ENCODE measurements around the gene EIF4A3. TPM values are rescaled to one million over a fixed set of nuclear protein-coding genes. Genes with fewer than 3 reads are reported as not detected.

The EIF4A3 gene
- total RNA-seq, 4 donors from 2014 or later: 35.8 to 54.0 (median 45.7) TPM

- no peak for TF ChIP-seq CTCF (IDR thresholded peaks at IDR 0.05; ENCODE audit: low read depth)
These were observed 44.1 kb downstream of the EIF4A3 start for GRCh38 chr17:80102664-80103448.

DNA sequence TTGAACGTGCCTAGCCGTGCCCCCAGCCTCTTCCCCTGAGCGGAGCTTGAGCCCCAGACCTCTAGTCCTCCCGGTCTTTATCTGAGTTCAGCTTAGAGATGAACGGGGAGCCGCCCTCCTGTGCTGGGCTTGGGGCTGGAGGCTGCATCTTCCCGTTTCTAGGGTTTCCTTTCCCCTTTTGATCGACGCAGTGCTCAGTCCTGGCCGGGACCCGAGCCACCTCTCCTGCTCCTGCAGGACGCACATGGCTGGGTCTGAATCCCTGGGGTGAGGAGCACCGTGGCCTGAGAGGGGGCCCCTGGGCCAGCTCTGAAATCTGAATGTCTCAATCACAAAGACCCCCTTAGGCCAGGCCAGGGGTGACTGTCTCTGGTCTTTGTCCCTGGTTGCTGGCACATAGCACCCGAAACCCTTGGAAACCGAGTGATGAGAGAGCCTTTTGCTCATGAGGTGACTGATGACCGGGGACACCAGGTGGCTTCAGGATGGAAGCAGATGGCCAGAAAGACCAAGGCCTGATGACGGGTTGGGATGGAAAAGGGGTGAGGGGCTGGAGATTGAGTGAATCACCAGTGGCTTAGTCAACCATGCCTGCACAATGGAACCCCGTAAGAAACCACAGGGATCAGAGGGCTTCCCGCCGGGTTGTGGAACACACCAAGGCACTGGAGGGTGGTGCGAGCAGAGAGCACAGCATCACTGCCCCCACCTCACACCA is 44.8 kb downstream of the EIF4A3 start:
- no peak for TF ChIP-seq CTCF (IDR thresholded peaks at IDR 0.05; ENCODE audit: low read depth)

DNA sequence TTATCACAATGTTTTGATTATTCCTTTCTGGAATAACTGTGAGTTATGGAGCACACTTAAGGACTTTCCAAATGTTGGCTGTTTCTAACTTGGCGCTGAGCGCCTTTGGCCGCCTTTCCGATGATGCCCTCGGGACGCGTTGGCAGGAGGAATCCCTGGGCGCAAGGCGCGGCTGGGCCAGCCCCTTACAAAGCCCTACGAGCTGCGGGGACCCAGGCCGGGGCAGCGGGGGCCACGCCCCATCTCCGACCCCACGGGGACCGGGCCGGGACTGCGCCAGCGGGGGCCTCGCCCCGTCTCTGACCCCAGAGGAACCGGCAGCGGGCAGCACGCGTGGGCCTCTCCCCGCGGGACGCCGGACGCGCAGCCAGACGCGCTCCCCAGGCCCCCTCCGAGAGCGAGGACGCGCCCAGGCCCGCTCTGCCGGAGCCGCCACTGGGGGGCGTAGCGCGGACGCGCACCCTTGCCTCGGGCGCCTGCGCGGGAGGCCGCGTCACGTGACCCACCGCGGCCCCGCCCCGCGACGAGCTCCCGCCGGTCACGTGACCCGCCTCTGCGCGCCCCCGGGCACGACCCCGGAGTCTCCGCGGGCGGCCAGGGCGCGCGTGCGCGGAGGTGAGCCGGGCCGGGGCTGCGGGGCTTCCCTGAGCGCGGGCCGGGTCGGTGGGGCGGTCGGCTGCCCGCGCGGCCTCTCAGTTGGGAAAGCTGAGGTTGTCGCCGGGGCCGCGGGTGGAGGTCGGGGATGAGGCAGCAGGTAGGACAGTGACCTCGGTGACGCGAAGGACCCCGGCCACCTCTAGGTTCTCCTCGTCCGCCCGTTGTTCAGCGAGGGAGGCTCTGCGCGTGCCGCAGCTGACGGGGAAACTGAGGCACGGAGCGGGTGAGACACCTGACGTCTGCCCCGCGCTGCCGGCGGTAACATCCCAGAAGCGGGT is 45.6 kb downstream of the EIF4A3 start, which contains the start of gene GAA:
Gene GAA (plus strand): TSS at position 571 of the 935 bp plus-strand sequence. CDS start 3,006 bp downstream, outside the sequence.
- no peak for TF ChIP-seq CTCF (IDR thresholded peaks at IDR 0.05; ENCODE audit: low read depth)

DNA sequence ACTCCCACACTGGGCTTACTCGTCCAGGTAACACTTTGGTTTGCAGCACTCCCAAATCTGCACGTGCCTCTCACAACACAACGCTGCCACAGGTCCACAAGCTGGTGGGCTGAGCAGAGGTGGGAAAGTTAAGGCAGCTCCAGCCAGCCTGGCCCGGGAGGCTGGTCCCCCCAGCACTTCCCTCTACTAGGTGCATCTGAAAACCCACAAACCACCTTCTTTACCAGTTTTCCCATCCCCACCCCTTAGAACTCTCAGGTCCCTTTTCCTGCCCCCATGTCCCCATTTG is 46.9 kb downstream of the EIF4A3 start:
- TF ChIP-seq CTCF (IDR thresholded peaks at IDR 0.05; ENCODE audit: low read depth): no peak

DNA sequence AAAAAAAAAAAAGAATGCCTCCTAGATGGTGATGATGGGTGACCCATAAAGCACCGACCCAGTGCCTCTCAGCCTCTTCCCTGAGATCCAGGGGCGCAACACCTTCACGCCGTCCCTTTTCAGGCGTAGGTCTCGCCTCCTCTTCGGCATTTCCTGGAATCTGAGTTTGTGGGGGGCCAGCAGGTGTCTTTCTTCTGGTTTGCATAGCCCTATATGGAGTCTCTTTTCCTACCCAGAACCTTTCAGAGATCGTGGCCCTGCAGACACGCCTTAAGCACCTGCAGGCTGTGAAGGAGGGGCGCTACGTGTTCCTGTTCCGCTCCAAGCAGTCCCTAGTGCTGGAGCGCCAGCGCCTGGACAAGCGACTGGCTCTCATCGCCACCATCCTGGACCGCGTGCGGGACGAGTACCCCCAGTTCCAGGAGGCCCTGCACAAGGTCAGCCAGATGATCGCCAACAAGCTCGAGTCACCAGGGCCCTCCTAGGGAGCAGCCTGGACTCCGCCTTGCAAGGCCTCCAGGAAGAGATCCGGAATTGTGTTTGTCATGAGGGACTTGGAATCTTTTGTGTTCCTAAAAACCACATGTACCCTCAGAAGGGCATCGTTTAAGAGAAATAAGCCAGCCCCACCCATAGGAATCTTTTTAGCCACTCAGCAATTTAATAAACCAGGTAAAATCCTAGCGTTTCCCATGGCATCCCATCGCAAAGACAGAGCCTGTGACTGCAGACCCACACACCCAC is 47.5 kb downstream of the EIF4A3 start:
- TF ChIP-seq CTCF (IDR thresholded peaks at IDR 0.05; ENCODE audit: low read depth): no peak

- no peak for TF ChIP-seq CTCF (IDR thresholded peaks at IDR 0.05; ENCODE audit: low read depth)
These were observed 48.9 kb downstream of the EIF4A3 start for GRCh38 chr17:80097844-80098691.

All from subcutaneous adipose tissue (tissue), 4 donors.